H1 (cell line): Measurements from ENCODE around the gene CMSS1. TPM values are rescaled to one million over a fixed set of nuclear protein-coding genes. Genes with fewer than 3 reads are reported as not detected.

Source experiments
- NRF1 ChIP-seq: IDR thresholded peaks from 2 replicates; pipeline ENCODE4 v1.6.1; 2011; ENCODE audit warnings: mild to moderate bottlenecking, low read depth, low read length, improper control_type of control experiment
- SAP30 ChIP-seq: fragments of 300-600 bp; sonication (generic); IDR thresholded peaks from 2 replicates; pipeline ENCODE4 v1.7.1; 2012; ENCODE audit warnings: low read length, moderate library complexity, mild to moderate bottlenecking, inconsistent platforms; ENCODE audit not compliant: insufficient read depth, insufficient replicate concordance
- polyA plus RNA-seq, 7 experiments: library from polyadenylated mRNA; depleted of rRNA in 3 of 7; stranded (reverse) in 5 of 7; unstranded in 2 of 7; fragments of >200 nt in 5 of 7; fragments of 200-250 nt in 2 of 7; gene quantifications; 1 replicate in 5 of 7; 2 replicates in 1 of 7; 4 replicates in 1 of 7; pipeline versions ENCODE4 v1.2.1 to v1.2.3, GENCODE V29; 2011 to 2013; ENCODE audit warnings: missing spikeins in 2 of 7, mixed read lengths in 2 of 7
- total RNA-seq: library from RNA; stranded (reverse); fragmentation: NEBNext Ultra II Directional; extraction: Animal tissue kit (Norgen Biotek cat#: 25700); gene quantifications from 2 replicates; pipeline ENCODE4 v1.2.1, GENCODE V29; 2021

CMSS1 gene
- total and polyA plus RNA-seq, 2 of the 8 experiments (the other 6 are each of a cell fraction or from before 2014, with no cell fraction given), result 15.2 to 75.1 TPM

- TF ChIP-seq SAP30 (no peak), NRF1 (no peak)
These were observed 296.9 kb downstream of the CMSS1 start, which contains the start of gene FILIP1L (continued) for GRCh38 chr3:100114413-100115030.
